NOMO-1 (cell line): ENCODE measurements around the gene SPARCL1.
"Not testable (repeated sequence)": the region's sequence is repeated elsewhere in the genome, so short reads cannot be mapped to it uniquely, and the experiment has no call there.

Source experiments
- DNase-seq, 2 experiments: peaks; one replicate each; lab custom pipeline; 2025; ENCODE audit not compliant: unreplicated experiment in 2 of 2; lab: John Stamatoyannopoulos, UW

Gene SPARCL1

GRCh38 chr4:87502580-87503238 lies 26.5 kb downstream of the SPARCL1 start:
- no peak for DNase-seq

- DNase-seq, result no peak
Observed at GRCh38 chr4:87500092-87500462, 29.1 kb downstream of the SPARCL1 start.

GRCh38 chr4:87499403-87500091 lies 29.6 kb downstream of the SPARCL1 start:
- no peak for DNase-seq

GRCh38 chr4:87498446-87498900 lies 30.7 kb downstream of the SPARCL1 start:
- DNase-seq, result no peak

GRCh38 chr4:87497578-87497977 lies 31.6 kb downstream of the SPARCL1 start:
- DNase-seq, result no peak

GRCh38 chr4:87497159-87497558 lies 32.0 kb downstream of the SPARCL1 start:
- DNase-seq, result peak in 1 of 2 experiments; percentile 5

- no peak for DNase-seq
Observed at GRCh38 chr4:87493115-87493514, 36.1 kb downstream of the SPARCL1 start.

- DNase-seq, result not testable (repeated sequence)
Observed at GRCh38 chr4:87491851-87492250, 37.3 kb downstream of the SPARCL1 start.

GRCh38 chr4:87491436-87491835 lies 37.7 kb downstream of the SPARCL1 start:
- no peak for DNase-seq

- DNase-seq, result no peak
Observed at GRCh38 chr4:87490664-87491369, 38.4 kb downstream of the SPARCL1 start.

- no peak for DNase-seq
Observed at GRCh38 chr4:87489678-87490077, 39.5 kb downstream of the SPARCL1 start.

GRCh38 chr4:87488666-87489065 lies 40.5 kb downstream of the SPARCL1 start:
- DNase-seq, result not testable (repeated sequence)

- not testable (repeated sequence) for DNase-seq
Observed at GRCh38 chr4:87483247-87483646, 45.9 kb downstream of the SPARCL1 start.

GRCh38 chr4:87481377-87481776 lies 47.8 kb downstream of the SPARCL1 start:
- no peak for DNase-seq

- DNase-seq, result no peak
Observed at GRCh38 chr4:87478732-87479250, 50.4 kb downstream of the SPARCL1 start.

GRCh38 chr4:87476934-87477333 lies 52.2 kb downstream of the SPARCL1 start:
- DNase-seq, result no peak

- DNase-seq, result no peak
Observed at GRCh38 chr4:87469390-87469789, 59.8 kb downstream of the SPARCL1 start.

- DNase-seq, result peak in 1 of 2 experiments; percentile 27
Observed at GRCh38 chr4:87465739-87466366, 63.3 kb downstream of the SPARCL1 start.

GRCh38 chr4:87462102-87462501 lies 67.1 kb downstream of the SPARCL1 start:
- no peak for DNase-seq

GRCh38 chr4:87461281-87461700 lies 67.9 kb downstream of the SPARCL1 start:
- DNase-seq, result no peak

GRCh38 chr4:87458913-87459312 lies 70.3 kb downstream of the SPARCL1 start:
- no peak for DNase-seq
